HCT116 (cell line): ENCODE measurements around the gene TEN1.

Source experiments
- CEBPB ChIP-seq: IDR thresholded peaks from 2 replicates; pipeline ENCODE4 v1.6.1; 2012; ENCODE audit warnings: low read depth
- CTCF ChIP-seq, 3 experiments: fragments of 200-600 bp in 1 of 3; sonication (generic) in 1 of 3; IDR thresholded peaks in 2 of 3; conservative IDR thresholded peaks in 1 of 3; 2 replicates each; pipeline ENCODE4 v1.5.1; 2012 to 2017; ENCODE audit warnings: low read depth in 2 of 3, low read length in 2 of 3, antibody characterized with exemption in 1 of 3, borderline replicate concordance in 1 of 3, control low read depth in 1 of 3, mild to moderate bottlenecking in 1 of 3, mixed read lengths in 1 of 3, mixed run types in 1 of 3, moderate library complexity in 1 of 3; ENCODE audit not compliant: insufficient read depth in 1 of 3
- ELF1 ChIP-seq: IDR thresholded peaks from 2 replicates; pipeline ENCODE4 v1.6.1; 2012; ENCODE audit warnings: low read depth, borderline replicate concordance
- EZH2 ChIP-seq: fragments of 200-600 bp; sonication (generic); IDR thresholded peaks from 2 replicates; pipeline ENCODE4 v1.6.1; 2017; ENCODE audit warnings: antibody characterized with exemption, mixed run types
- EZH2phosphoT487 ChIP-seq: fragments of 200-600 bp; IDR thresholded peaks from 2 replicates; pipeline ENCODE4 v1.6.1; 2018; ENCODE audit warnings: antibody characterized with exemption, borderline replicate concordance
- POLR2A ChIP-seq: IDR thresholded peaks from 2 replicates; pipeline ENCODE4 v1.7.0; 2011; ENCODE audit warnings: borderline replicate concordance; ENCODE audit not compliant: insufficient read depth, insufficient read length; ENCODE audit errors: extremely low read depth
- POLR2AphosphoS5 ChIP-seq: IDR thresholded peaks from 2 replicates; pipeline ENCODE4 v1.6.1; 2011; ENCODE audit warnings: mild to moderate bottlenecking, low read depth, low read length, moderate library complexity
- REST ChIP-seq: IDR thresholded peaks from 2 replicates; pipeline ENCODE4 v1.6.1; 2012; ENCODE audit warnings: low read depth
- YY1 ChIP-seq: IDR thresholded peaks from 2 replicates; pipeline ENCODE4 v1.6.1; 2011; ENCODE audit warnings: low read length, low read depth, moderate library complexity, mild to moderate bottlenecking; ENCODE audit not compliant: insufficient replicate concordance; ENCODE audit errors: extremely low read depth
- ZBTB33 ChIP-seq: IDR thresholded peaks from 2 replicates; pipeline ENCODE4 v1.6.1; 2011; ENCODE audit warnings: mild to moderate bottlenecking, low read length, moderate library complexity; ENCODE audit not compliant: insufficient replicate concordance; ENCODE audit errors: extremely low read depth
- ZNF274 ChIP-seq: fragments of 200-500 bp; sonication (Bioruptor generic); IDR thresholded peaks from 2 replicates; pipeline ENCODE4 v1.6.1; 2014; ENCODE audit warnings: mild to moderate bottlenecking, low read depth, low read length, inconsistent platforms

DNA sequence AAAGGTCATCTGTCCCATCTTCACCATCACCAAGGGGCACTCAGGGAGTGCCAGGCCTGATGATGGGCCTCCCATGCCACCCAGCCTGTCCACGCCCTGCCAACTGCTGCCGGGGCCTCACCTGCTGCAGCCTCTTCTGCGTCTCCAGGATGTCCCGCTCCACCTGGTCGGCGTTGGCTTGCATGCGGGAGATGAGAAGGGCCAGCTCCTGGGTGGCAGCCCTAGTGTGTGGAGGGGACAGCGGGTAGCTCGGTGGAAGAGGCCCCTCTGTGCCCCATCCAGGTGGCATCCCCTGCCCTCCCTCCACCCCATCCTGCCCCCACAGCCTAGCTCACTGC lies 44.8 kb downstream of the TEN1 start:
- TF ChIP-seq POLR2A, result no peak
- TF ChIP-seq REST, result no peak
- TF ChIP-seq EZH2, result no peak
- no peak for TF ChIP-seq CTCF (IDR thresholded peaks at IDR 0.05 in 2 of 3, conservative IDR thresholded peaks at IDR 0.05 in 1 of 3; ENCODE audit: borderline replicate concordance in 1 of 3, insufficient read depth in 1 of 3, low read depth in 2 of 3, low read length in 2 of 3)
- no peak for TF ChIP-seq CEBPB
- TF ChIP-seq ELF1, result no peak
- no peak for TF ChIP-seq YY1
- no peak for TF ChIP-seq POLR2AphosphoS5
- no peak for TF ChIP-seq ZBTB33
- TF ChIP-seq ZNF274, result no peak
- TF ChIP-seq EZH2phosphoT487, result no peak
